Activated CD4-positive, alpha-beta T cell treated with anti-CD3 and anti-CD28 coated beads, Interleukin-2, amount 50 U/mL, for 48 hours (primary cell): ENCODE results near the gene GPR157.

Experiments
- DNase-seq, 2 experiments: peaks; one replicate each; pipeline ENCODE4 v3.0.0-alpha.2; 2020

GPR157 gene

GRCh38 chr1:9086045-9086444 is 42.9 kb downstream of the GPR157 start:
- no peak for DNase-seq

GRCh38 chr1:9085306-9085940 is 43.5 kb downstream of the GPR157 start:
- no peak for DNase-seq

GRCh38 chr1:9084906-9085305 is 44.0 kb downstream of the GPR157 start:
- no peak for DNase-seq

- DNase-seq: no peak
Observed at GRCh38 chr1:9081473-9081872, 47.4 kb downstream of the GPR157 start.

- no peak for DNase-seq
Observed at GRCh38 chr1:9080705-9081291, 48.1 kb downstream of the GPR157 start.

GRCh38 chr1:9079988-9080704 is 48.8 kb downstream of the GPR157 start:
- no peak for DNase-seq

- DNase-seq: no peak
Observed at GRCh38 chr1:9078752-9079500, 50.0 kb downstream of the GPR157 start.

GRCh38 chr1:9078015-9078751 is 50.7 kb downstream of the GPR157 start:
- peak; percentile 1 to 8 for DNase-seq

GRCh38 chr1:9075022-9075421 is 53.9 kb downstream of the GPR157 start:
- DNase-seq: no peak

GRCh38 chr1:9073143-9073542 is 55.8 kb downstream of the GPR157 start:
- no peak for DNase-seq

- no peak for DNase-seq
Observed at GRCh38 chr1:9071554-9072235, 57.2 kb downstream of the GPR157 start.

- no peak for DNase-seq
Observed at GRCh38 chr1:9070486-9070885, 58.4 kb downstream of the GPR157 start.

GRCh38 chr1:9069326-9070100 is 59.4 kb downstream of the GPR157 start, which contains the start of gene SLC2A5:
TSS of gene SLC2A5 (minus strand) at chr1:9069635. CDS start at chr1:9069536, 99 bp downstream.
- no peak for DNase-seq

GRCh38 chr1:9068981-9069325 is 59.9 kb downstream of the GPR157 start:
- no peak for DNase-seq

- DNase-seq: no peak
Observed at GRCh38 chr1:9066945-9067807, 61.7 kb downstream of the GPR157 start.

- no peak for DNase-seq
Observed at GRCh38 chr1:9065213-9065751, 63.6 kb downstream of the GPR157 start.

GRCh38 chr1:9062846-9063245 is 66.1 kb downstream of the GPR157 start:
- DNase-seq: no peak

GRCh38 chr1:9062021-9062471 is 66.9 kb downstream of the GPR157 start:
- DNase-seq: no peak

GRCh38 chr1:9061252-9061960 is 67.5 kb downstream of the GPR157 start:
- DNase-seq: no peak
